ENCODE data around the gene KDM7A. TPM values are rescaled to one million over a fixed set of nuclear protein-coding genes. Genes with fewer than 3 reads are reported as not detected.

KDM7A gene
- total RNA-seq, 1 experiment from 2014 or later, result 6.6 TPM

- no peak overlapping the region for H3K9ac ChIP-seq (ENCODE audit: extremely low read depth, insufficient read length, low read length)
- no peak overlapping the region for H3K14ac ChIP-seq (ENCODE audit: insufficient read depth, low read length)
- no peak overlapping the region for H2AK5ac ChIP-seq (ENCODE audit: insufficient read length, low read length)
- H3K27me3 ChIP-seq (ENCODE audit: insufficient read depth, low read length), result peaks cover 5% of the 10 kb centered on the region; the same call in 1 of the 2 replicates
- Mint-ChIP-seq H3K4me3 (no peak overlapping the region), H3K27ac (no peak overlapping the region), H3K36me3 (ENCODE audit: insufficient read depth in 1 of 3, low read depth in 3 of 3) (peaks cover 0 to 3% (median 0%) of the 10 kb centered on the region in 3 experiments; a peak in 3 of 7 replicates), H3K9me3 (no peaks in the 10 kb centered on the region; a peak in 1 of 5 replicates), H3K27me3 (ENCODE audit: low read depth) (peaks cover 25% of the 10 kb centered on the region), H3K4me1 (peaks cover 5 to 12% of the 10 kb centered on the region in 2 experiments; a peak in 3 of 4 replicates)
- H3K9me3 ChIP-seq (ENCODE audit: control insufficient read depth, low read depth, low read length), result no peaks in the 10 kb centered on the region
- no peak overlapping the region for H3K4ac ChIP-seq (ENCODE audit: low read depth, low read length)
- DNase-seq, result no peak
- H4K5ac ChIP-seq (ENCODE audit: insufficient read length, low read depth, low read length), result no peak overlapping the region
- H3T11ph ChIP-seq (ENCODE audit: low read length), result no peak overlapping the region
- H3K23ac ChIP-seq (ENCODE audit: insufficient read length, low read depth, low read length), result no peak overlapping the region
- no peak for TF ChIP-seq CTCF (conservative IDR thresholded peaks at IDR 0.05)
- no CpG with 5 or more reads among the region's 7 CpGs for WGBS (ENCODE audit: extremely low coverage, insufficient read length, low lambda C conversion rate)
- H2BK120ac ChIP-seq (ENCODE audit: low read depth, low read length, poor library complexity, severe bottlenecking), result no peak overlapping the region
- H3K27ac ChIP-seq (ENCODE audit: insufficient read length, low read depth, low read length), result no peak overlapping the region
- no peak overlapping the region for H2BK20ac ChIP-seq (ENCODE audit: low read depth, low read length, poor library complexity, severe bottlenecking)
- H3K79me1 ChIP-seq (ENCODE audit: insufficient read depth, low read depth, low read length, poor library complexity, severe bottlenecking), result no peaks in the 10 kb centered on the region
- H3K4me1 ChIP-seq (ENCODE audit: insufficient read depth, low read length), result no peaks in the 10 kb centered on the region
- H3K18ac ChIP-seq (ENCODE audit: insufficient read length, low read depth, low read length), result no peak overlapping the region
- no peaks in the 10 kb centered on the region; the same call in 1 of the 2 replicates for H3K79me2 ChIP-seq (ENCODE audit: insufficient read depth, low read length)
- peaks cover 5% of the 10 kb centered on the region for H3K23me2 ChIP-seq (ENCODE audit: insufficient read length, low read depth, low read length, poor library complexity, severe bottlenecking)
- no peaks in the 10 kb centered on the region for H4K20me1 ChIP-seq (ENCODE audit: control insufficient read depth, insufficient read depth, insufficient read length)
- H2BK12ac ChIP-seq (ENCODE audit: insufficient read length, low read depth, low read length), result no peak overlapping the region
- H3K56ac ChIP-seq (ENCODE audit: insufficient read length, low read depth, low read length), result no peak overlapping the region
- H2BK5ac ChIP-seq (ENCODE audit: insufficient read length, low read length), result no peak overlapping the region
- no peak overlapping the region for H3K4me2 ChIP-seq (ENCODE audit: insufficient read depth, insufficient read length, low read length)
- no peak overlapping the region for H4K91ac ChIP-seq (ENCODE audit: insufficient read length, low read depth, low read length)
- no peak overlapping the region for H2AFZ ChIP-seq (ENCODE audit: low read length)
- no peak overlapping the region for H4K8ac ChIP-seq (replicated peaks; ENCODE audit: insufficient read length, low read depth, low read length)
- H2BK15ac ChIP-seq (ENCODE audit: low read depth, low read length), result no peak overlapping the region
Measured at GRCh38 chr7:140058517-140058916, 118.3 kb downstream of the KDM7A start.

Measured in H9 (cell line).